Measurements from ENCODE around the gene PIP5KL1. TPM values are rescaled to one million over a fixed set of nuclear protein-coding genes. Genes with fewer than 3 reads are reported as not detected.

PIP5KL1 gene
- total RNA-seq, 1 donor from 2014 or later, result 4.3 TPM

GRCh38 chr9:127912882-127913281 is 17.7 kb downstream of the PIP5KL1 start:
- no peak overlapping the region for H3K27ac Mint-ChIP-seq (ENCODE audit: unreplicated experiment)
- H3K27me3 Mint-ChIP-seq (ENCODE audit: low read depth), result no peaks in the 10 kb centered on the region
- H3K9me3 Mint-ChIP-seq (ENCODE audit: low read depth), result no peaks in the 10 kb centered on the region
- no peak for DNase-seq (ENCODE audit: low spot score)
- peaks cover 26% of the 10 kb centered on the region for H3K4me1 Mint-ChIP-seq (ENCODE audit: low read depth)
- H3K36me3 Mint-ChIP-seq (ENCODE audit: low read depth), result peaks cover 7% of the 10 kb centered on the region
- no peak for TF ChIP-seq CTCF (IDR thresholded peaks at IDR 0.05)
- no peak overlapping the region for H3K4me3 Mint-ChIP-seq (ENCODE audit: unreplicated experiment)

GRCh38 chr9:127912296-127912695 is 18.3 kb downstream of the PIP5KL1 start:
- peaks cover 7% of the 10 kb centered on the region for H3K36me3 Mint-ChIP-seq (ENCODE audit: low read depth)
- H3K27me3 Mint-ChIP-seq (ENCODE audit: low read depth), result no peaks in the 10 kb centered on the region
- H3K9me3 Mint-ChIP-seq (ENCODE audit: low read depth), result no peaks in the 10 kb centered on the region
- no peak overlapping the region for H3K27ac Mint-ChIP-seq (ENCODE audit: unreplicated experiment)
- H3K4me1 Mint-ChIP-seq (ENCODE audit: low read depth), result peaks cover 20% of the 10 kb centered on the region
- TF ChIP-seq CTCF (IDR thresholded peaks at IDR 0.05), result no peak
- peak; percentile 88 for DNase-seq (ENCODE audit: low spot score)
- H3K4me3 Mint-ChIP-seq (ENCODE audit: unreplicated experiment), result no peak overlapping the region

GRCh38 chr9:127910613-127911205 is 19.9 kb downstream of the PIP5KL1 start:
- no peaks in the 10 kb centered on the region for H3K27me3 Mint-ChIP-seq (ENCODE audit: low read depth)
- H3K36me3 Mint-ChIP-seq (ENCODE audit: low read depth), result peaks cover 7% of the 10 kb centered on the region
- DNase-seq (ENCODE audit: low spot score), result no peak
- no peak overlapping the region for H3K4me3 Mint-ChIP-seq (ENCODE audit: unreplicated experiment)
- TF ChIP-seq CTCF (IDR thresholded peaks at IDR 0.05), result peak; percentile 69
- H3K27ac Mint-ChIP-seq (ENCODE audit: unreplicated experiment), result no peak overlapping the region
- H3K9me3 Mint-ChIP-seq (ENCODE audit: low read depth), result no peaks in the 10 kb centered on the region
- H3K4me1 Mint-ChIP-seq (ENCODE audit: low read depth), result peaks cover 14% of the 10 kb centered on the region

- H3K36me3 Mint-ChIP-seq (ENCODE audit: low read depth), result peaks cover 7% of the 10 kb centered on the region
These were observed 20.7 kb downstream of the PIP5KL1 start for GRCh38 chr9:127909839-127910273.

GRCh38 chr9:127908660-127908926 is 22.0 kb downstream of the PIP5KL1 start:
- H3K4me3 Mint-ChIP-seq (ENCODE audit: unreplicated experiment), result no peak overlapping the region
- peaks cover 17% of the 10 kb centered on the region for H3K4me1 Mint-ChIP-seq (ENCODE audit: low read depth)
- no peak for TF ChIP-seq CTCF (IDR thresholded peaks at IDR 0.05)
- no peaks in the 10 kb centered on the region for H3K9me3 Mint-ChIP-seq (ENCODE audit: low read depth)
- no peak for DNase-seq (ENCODE audit: low spot score)
- H3K27me3 Mint-ChIP-seq (ENCODE audit: low read depth), result no peaks in the 10 kb centered on the region
- no peak overlapping the region for H3K27ac Mint-ChIP-seq (ENCODE audit: unreplicated experiment)
- H3K36me3 Mint-ChIP-seq (ENCODE audit: low read depth), result peaks cover 7% of the 10 kb centered on the region

More at GRCh38 chr9:127909839-127910273, 20.7 kb downstream of the PIP5KL1 start:
- no peak for TF ChIP-seq CTCF (IDR thresholded peaks at IDR 0.05)
- no peaks in the 10 kb centered on the region for H3K9me3 Mint-ChIP-seq (ENCODE audit: low read depth)
- peaks cover 9% of the 10 kb centered on the region for H3K4me1 Mint-ChIP-seq (ENCODE audit: low read depth)
- DNase-seq (ENCODE audit: low spot score), result peak; percentile 88
- no peak overlapping the region for H3K27ac Mint-ChIP-seq (ENCODE audit: unreplicated experiment)
- no peaks in the 10 kb centered on the region for H3K27me3 Mint-ChIP-seq (ENCODE audit: low read depth)
- H3K4me3 Mint-ChIP-seq (ENCODE audit: unreplicated experiment), result no peak overlapping the region
